ENCODE results near the gene SHROOM3.

DNA sequence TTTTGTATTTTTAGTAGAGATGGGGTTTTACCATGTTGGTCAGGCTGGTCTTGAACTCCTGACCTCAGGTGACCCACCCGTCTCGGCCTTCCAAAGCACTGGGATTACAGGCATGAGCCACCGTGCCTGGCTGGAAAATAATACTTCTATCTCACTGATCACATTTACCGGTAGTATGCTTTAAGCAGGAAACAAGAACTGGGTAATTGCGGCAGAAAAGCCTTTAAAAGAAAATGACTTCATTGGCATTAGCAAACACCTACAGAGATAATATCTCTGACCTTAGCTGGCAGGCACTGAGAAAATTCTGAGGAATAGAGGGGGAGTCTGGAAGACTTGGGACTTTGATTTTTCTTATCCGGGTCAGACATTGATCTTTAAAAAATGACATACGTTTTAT is 78.5 kb downstream of the SHROOM3 start:
- TF ChIP-seq, protein P1, sequence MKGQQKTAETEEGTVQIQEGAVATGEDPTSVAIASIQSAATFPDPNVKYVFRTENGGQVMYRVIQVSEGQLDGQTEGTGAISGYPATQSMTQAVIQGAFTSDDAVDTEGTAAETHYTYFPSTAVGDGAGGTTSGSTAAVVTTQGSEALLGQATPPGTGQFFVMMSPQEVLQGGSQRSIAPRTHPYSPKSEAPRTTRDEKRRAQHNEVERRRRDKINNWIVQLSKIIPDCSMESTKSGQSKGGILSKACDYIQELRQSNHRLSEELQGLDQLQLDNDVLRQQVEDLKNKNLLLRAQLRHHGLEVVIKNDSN (IDR thresholded peaks at IDR 0.05) = no peak
- TF ChIP-seq EP300 (IDR thresholded peaks at IDR 0.05; ENCODE audit: borderline replicate concordance) (no peak), FOXM1 (IDR thresholded peaks at IDR 0.05; ENCODE audit: borderline replicate concordance, low read depth) (no peak), RAD21 (IDR thresholded peaks at IDR 0.05; ENCODE audit: low read depth) (no peak)
- TF ChIP-seq, protein P2, sequence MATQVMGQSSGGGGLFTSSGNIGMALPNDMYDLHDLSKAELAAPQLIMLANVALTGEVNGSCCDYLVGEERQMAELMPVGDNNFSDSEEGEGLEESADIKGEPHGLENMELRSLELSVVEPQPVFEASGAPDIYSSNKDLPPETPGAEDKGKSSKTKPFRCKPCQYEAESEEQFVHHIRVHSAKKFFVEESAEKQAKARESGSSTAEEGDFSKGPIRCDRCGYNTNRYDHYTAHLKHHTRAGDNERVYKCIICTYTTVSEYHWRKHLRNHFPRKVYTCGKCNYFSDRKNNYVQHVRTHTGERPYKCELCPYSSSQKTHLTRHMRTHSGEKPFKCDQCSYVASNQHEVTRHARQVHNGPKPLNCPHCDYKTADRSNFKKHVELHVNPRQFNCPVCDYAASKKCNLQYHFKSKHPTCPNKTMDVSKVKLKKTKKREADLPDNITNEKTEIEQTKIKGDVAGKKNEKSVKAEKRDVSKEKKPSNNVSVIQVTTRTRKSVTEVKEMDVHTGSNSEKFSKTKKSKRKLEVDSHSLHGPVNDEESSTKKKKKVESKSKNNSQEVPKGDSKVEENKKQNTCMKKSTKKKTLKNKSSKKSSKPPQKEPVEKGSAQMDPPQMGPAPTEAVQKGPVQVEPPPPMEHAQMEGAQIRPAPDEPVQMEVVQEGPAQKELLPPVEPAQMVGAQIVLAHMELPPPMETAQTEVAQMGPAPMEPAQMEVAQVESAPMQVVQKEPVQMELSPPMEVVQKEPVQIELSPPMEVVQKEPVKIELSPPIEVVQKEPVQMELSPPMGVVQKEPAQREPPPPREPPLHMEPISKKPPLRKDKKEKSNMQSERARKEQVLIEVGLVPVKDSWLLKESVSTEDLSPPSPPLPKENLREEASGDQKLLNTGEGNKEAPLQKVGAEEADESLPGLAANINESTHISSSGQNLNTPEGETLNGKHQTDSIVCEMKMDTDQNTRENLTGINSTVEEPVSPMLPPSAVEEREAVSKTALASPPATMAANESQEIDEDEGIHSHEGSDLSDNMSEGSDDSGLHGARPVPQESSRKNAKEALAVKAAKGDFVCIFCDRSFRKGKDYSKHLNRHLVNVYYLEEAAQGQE (IDR thresholded peaks at IDR 0.05; ENCODE audit: low read depth) = no peak

Data from Ishikawa (cell line).